ENCODE data around the gene ENAM. TPM values are rescaled to one million over a fixed set of nuclear protein-coding genes. Genes with fewer than 3 reads are reported as not detected.
A peak's percentile ranks its signal among the peaks of the same experiment; 100 is the strongest.

The ENAM gene
- total and polyA plus RNA-seq, 2 of the 13 experiments (the other 11 are each of a cell fraction or from before 2014, with no cell fraction given) = not detected

GRCh38 chr4:70687821-70688794 lies 59.6 kb downstream of the ENAM start, which contains the start of gene UTP3 (continued):
- TF ChIP-seq SRF (IDR thresholded peaks at IDR 0.05; ENCODE audit: low read depth, low read length) (peak; percentile 79), GPN1 (CRISPR knock-in tag; IDR thresholded peaks at IDR 0.05; ENCODE audit: borderline replicate concordance) (no peak), ZNF768 (CRISPR knock-in tag; IDR thresholded peaks at IDR 0.05) (peak; percentile 41), ZNF205 (CRISPR knock-in tag; IDR thresholded peaks at IDR 0.05) (peak; percentile 87), ZNF558 (CRISPR knock-in tag; IDR thresholded peaks at IDR 0.05; ENCODE audit: borderline replicate concordance) (peak; percentile 92), RAD51 (IDR thresholded peaks at IDR 0.05; ENCODE audit: borderline replicate concordance) (no peak), SALL2 (CRISPR knock-in tag; IDR thresholded peaks at IDR 0.05) (peak; percentile 79), ZNF503 (CRISPR knock-in tag; IDR thresholded peaks at IDR 0.05) (peak; percentile 73; the same call in 1 of the 2 replicates), FLYWCH1 (CRISPR knock-in tag; IDR thresholded peaks at IDR 0.05) (no peak), ZNF674 (CRISPR knock-in tag; IDR thresholded peaks at IDR 0.05; ENCODE audit: low read depth) (0 out of 2 replicates have a peak, but pooled peaks have one; percentile 84), MIXL1 (CRISPR knock-in tag; IDR thresholded peaks at IDR 0.05) (peak; percentile 98)
- TF ChIP-seq, protein P1, sequence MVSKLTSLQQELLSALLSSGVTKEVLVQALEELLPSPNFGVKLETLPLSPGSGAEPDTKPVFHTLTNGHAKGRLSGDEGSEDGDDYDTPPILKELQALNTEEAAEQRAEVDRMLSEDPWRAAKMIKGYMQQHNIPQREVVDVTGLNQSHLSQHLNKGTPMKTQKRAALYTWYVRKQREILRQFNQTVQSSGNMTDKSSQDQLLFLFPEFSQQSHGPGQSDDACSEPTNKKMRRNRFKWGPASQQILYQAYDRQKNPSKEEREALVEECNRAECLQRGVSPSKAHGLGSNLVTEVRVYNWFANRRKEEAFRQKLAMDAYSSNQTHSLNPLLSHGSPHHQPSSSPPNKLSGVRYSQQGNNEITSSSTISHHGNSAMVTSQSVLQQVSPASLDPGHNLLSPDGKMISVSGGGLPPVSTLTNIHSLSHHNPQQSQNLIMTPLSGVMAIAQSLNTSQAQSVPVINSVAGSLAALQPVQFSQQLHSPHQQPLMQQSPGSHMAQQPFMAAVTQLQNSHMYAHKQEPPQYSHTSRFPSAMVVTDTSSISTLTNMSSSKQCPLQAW (CRISPR knock-in tag; IDR thresholded peaks at IDR 0.05) = peak; percentile 97
- TF ChIP-seq, protein P2, sequence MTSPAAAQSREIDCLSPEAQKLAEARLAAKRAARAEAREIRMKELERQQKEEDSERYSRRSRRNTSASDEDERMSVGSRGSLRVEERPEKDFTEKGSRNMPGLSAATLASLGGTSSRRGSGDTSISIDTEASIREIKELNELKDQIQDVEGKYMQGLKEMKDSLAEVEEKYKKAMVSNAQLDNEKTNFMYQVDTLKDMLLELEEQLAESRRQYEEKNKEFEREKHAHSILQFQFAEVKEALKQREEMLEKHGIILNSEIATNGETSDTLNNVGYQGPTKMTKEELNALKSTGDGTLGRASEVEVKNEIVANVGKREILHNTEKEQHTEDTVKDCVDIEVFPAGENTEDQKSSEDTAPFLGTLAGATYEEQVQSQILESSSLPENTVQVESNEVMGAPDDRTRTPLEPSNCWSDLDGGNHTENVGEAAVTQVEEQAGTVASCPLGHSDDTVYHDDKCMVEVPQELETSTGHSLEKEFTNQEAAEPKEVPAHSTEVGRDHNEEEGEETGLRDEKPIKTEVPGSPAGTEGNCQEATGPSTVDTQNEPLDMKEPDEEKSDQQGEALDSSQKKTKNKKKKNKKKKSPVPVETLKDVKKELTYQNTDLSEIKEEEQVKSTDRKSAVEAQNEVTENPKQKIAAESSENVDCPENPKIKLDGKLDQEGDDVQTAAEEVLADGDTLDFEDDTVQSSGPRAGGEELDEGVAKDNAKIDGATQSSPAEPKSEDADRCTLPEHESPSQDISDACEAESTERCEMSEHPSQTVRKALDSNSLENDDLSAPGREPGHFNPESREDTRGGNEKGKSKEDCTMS (CRISPR knock-in tag; conservative IDR thresholded peaks at IDR 0.05) = no peak; the same call in 1 of the 2 replicates
- TF ChIP-seq, protein P3, sequence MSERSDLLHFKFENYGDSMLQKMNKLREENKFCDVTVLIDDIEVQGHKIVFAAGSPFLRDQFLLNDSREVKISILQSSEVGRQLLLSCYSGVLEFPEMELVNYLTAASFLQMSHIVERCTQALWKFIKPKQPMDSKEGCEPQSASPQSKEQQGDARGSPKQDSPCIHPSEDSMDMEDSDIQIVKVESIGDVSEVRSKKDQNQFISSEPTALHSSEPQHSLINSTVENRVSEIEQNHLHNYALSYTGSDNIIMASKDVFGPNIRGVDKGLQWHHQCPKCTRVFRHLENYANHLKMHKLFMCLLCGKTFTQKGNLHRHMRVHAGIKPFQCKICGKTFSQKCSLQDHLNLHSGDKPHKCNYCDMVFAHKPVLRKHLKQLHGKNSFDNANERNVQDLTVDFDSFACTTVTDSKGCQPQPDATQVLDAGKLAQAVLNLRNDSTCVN (CRISPR knock-in tag; IDR thresholded peaks at IDR 0.05; ENCODE audit: borderline replicate concordance) = 0 out of 2 replicates have a peak, but pooled peaks have one; percentile 7
- TF ChIP-seq, protein P4, sequence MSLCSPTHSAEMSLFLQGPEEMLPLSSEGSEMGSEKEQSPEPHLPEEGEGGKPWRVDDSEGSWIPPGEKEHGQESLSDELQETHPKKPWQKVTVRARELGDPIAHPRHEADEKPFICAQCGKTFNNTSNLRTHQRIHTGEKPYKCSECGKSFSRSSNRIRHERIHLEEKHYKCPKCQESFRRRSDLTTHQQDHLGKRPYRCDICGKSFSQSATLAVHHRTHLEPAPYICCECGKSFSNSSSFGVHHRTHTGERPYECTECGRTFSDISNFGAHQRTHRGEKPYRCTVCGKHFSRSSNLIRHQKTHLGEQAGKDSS (CRISPR knock-in tag; IDR thresholded peaks at IDR 0.05; ENCODE audit: borderline replicate concordance, low read depth) = no peak; the same call in 1 of the 2 replicates
- TF ChIP-seq, protein P5, sequence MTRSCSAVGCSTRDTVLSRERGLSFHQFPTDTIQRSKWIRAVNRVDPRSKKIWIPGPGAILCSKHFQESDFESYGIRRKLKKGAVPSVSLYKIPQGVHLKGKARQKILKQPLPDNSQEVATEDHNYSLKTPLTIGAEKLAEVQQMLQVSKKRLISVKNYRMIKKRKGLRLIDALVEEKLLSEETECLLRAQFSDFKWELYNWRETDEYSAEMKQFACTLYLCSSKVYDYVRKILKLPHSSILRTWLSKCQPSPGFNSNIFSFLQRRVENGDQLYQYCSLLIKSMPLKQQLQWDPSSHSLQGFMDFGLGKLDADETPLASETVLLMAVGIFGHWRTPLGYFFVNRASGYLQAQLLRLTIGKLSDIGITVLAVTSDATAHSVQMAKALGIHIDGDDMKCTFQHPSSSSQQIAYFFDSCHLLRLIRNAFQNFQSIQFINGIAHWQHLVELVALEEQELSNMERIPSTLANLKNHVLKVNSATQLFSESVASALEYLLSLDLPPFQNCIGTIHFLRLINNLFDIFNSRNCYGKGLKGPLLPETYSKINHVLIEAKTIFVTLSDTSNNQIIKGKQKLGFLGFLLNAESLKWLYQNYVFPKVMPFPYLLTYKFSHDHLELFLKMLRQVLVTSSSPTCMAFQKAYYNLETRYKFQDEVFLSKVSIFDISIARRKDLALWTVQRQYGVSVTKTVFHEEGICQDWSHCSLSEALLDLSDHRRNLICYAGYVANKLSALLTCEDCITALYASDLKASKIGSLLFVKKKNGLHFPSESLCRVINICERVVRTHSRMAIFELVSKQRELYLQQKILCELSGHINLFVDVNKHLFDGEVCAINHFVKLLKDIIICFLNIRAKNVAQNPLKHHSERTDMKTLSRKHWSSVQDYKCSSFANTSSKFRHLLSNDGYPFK (CRISPR knock-in tag; IDR thresholded peaks at IDR 0.05; ENCODE audit: borderline replicate concordance) = peak; percentile 88
